ENCODE measurements around the gene PEPD.

PEPD gene

GRCh38 chr19:33510462-33511194 lies 11.0 kb downstream of the PEPD start:
- FAIRE-seq, result no peak

DNA sequence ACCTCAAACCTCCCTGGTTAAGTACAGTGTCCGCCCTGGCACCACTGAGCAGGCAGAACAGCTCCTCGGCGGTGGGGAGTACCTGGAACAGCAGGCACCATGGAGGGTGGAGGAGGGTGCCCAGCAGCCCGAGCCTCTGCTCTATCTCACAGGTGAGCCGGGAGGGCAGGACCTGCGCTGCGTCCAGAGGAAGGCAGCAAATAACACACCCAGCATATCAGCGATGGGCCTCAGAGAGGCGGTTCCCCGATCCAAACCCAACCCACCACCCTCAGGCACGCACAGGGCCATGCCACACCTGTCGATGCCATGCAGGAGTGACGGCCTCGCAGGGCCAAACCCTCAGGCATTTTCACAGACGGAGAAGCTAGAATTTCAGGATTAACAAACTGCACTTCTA lies 11.8 kb downstream of the PEPD start:
- no peak for FAIRE-seq

DNA sequence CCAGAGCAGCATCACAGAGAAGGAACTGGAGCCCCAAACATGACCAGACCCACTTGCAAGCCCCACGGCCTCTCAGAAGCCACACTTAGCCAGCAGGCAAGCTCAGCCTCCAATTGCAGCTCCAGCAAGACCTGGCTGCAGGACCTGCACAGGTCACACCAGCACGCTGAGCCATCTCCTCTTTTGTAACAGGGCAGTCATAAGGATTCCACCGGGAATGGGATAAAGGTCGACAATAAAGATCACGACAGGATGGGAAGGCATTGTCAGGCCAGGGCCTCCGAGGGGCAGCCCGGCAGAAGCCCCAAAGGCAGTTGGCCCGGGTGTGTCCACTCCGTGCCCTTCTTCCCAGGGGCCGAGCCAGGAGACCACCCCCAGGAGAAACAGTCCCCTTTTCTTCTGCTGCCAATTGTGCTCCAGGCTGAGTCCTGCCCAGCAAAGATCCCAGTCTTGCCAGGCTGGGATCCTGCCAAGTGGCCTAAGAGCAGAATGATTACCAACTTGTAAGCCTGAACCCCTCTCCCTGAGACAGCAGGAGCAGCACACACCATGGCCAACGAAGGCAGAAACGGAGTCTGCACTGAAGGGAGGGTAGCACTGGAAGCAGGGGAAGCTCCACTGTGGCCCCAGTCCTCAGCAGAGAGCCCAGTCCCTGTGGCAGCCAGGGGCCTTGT lies 12.5 kb downstream of the PEPD start:
- FAIRE-seq, result no peak

DNA sequence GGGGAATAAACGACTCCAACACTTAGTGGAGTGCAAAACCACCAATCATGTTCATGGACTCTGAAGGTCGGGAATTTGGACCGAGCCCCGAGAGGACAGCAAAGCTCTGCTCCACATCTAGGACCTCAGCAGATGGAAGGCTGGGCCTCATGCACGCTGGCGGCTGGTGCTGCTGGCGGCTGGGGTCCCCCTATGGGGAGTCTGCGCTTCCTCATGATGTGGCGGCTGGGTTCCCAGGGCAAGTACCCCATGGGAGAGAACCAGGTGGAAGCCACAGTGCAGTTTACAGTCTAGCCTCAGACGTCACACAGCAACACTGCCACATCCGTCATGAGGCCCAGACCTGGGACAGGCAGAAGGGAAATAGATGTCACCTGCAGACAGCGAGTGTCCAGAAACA lies 13.2 kb downstream of the PEPD start:
- no peak for FAIRE-seq

GRCh38 chr19:33508009-33508408 lies 13.6 kb downstream of the PEPD start:
- FAIRE-seq, result no peak

GRCh38 chr19:33507021-33507956 lies 14.3 kb downstream of the PEPD start:
- no peak for FAIRE-seq

GRCh38 chr19:33506498-33506897 lies 15.1 kb downstream of the PEPD start:
- FAIRE-seq, result no peak

DNA sequence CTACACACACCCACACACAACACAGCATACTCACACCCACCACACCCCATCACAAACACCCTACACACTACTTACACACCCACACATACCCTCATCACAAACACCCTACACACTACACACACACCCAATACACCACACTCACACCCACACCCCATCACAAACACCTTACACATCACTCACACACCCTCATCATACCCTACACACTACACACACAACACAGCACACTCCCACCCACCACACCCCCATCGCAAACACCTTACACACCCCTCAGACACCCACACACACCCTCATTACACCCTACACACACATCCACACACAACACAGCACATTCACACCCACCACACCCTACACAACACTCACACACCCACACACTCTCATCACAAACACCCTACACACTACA lies 15.8 kb downstream of the PEPD start:
- no peak for FAIRE-seq

GRCh38 chr19:33505148-33505547 lies 16.4 kb downstream of the PEPD start:
- FAIRE-seq, result no peak

DNA sequence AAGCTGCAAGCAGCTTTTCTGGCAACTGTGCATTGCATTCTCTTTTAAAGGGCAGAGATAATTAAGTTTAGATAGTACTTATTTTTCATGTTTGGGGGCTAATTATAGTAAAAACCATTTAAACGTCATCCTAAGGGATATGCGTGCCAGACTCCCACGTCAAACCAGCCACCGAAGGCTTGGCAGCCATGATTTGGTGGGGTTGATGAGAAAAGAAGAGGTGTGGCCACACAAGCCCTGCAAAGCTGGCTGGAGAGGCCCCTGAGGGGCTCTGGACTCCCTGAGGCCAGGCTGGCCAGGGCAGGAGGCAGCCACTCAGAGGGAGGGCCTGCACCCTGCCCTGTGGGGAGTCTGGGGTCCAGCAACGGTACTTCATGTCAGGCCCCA lies 17.5 kb downstream of the PEPD start:
- FAIRE-seq, result no peak

GRCh38 chr19:33503433-33504057 lies 18.0 kb downstream of the PEPD start:
- no peak for FAIRE-seq

DNA sequence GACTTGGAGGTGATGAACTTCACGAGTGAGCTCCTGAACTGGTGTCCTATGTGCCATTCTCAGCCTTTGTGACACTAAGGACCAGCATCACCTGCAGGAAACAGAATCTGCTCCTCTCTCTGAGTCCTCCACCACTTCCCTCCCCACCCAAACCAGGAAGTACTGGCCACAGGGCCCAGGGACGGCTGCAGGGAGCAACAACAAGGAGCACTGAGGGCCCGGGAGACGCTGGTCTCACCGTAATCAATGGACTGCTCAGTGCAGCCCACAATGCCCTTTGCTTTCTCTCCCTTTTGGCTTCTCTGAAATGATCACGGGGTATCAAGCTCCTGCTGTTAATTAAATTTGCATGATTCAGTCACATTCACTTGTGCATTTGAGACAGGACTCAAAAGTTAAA lies 18.6 kb downstream of the PEPD start:
- no peak for FAIRE-seq

DNA sequence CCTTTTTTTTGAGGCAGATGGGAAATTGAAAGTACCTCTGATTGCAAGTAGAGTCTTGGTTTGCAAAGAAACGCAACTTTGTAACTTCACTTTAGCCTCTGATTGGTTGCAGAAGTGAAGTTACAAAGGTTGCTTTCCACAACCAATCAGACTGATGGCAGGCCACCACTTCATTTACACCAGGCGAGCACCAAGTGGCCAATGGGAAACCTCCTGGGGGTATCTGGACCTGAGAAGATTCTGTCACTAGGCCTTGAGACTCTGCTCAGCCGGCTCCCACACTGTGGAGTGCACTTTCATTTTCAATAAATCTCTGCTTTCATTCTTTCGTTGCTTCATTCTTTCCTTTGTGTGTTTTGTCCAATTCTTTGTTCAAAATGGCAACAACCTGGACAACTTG lies 19.1 kb downstream of the PEPD start:
- FAIRE-seq, result no peak

DNA sequence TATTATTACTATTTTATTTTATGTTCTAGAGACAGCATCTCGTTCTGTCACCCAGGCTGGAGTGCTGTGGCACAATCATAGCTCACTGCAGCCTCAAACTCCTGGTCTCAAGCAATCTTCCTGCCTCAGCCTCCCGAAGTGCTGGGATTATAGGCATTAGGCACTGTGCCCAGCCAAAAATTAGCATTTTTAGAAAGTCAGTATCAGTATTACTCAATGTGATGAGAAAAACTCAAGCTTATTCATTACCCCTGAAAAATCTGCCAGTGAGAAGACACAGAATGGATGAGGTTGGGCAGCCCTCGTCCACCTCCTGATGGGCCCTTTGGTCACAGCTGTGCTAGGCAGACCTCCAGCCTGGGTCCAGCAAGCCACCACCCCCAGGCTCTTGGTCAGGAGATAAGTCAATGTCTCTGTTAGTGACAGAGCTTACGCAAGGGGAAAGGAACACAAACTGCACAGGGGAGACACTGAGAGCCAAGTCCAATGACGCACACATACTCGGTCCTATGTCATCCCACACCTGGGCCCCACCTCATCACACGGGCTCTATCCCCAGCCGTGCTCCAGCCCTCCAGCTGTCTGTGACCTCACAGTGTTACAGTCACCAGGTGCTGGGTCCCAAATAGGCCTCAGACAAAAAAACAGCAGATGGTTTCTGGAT lies 19.8 kb downstream of the PEPD start:
- no peak for FAIRE-seq

GRCh38 chr19:33500991-33501390 lies 20.6 kb downstream of the PEPD start:
- no peak for FAIRE-seq

GRCh38 chr19:33500586-33500985 lies 21.0 kb downstream of the PEPD start:
- no peak for FAIRE-seq

DNA sequence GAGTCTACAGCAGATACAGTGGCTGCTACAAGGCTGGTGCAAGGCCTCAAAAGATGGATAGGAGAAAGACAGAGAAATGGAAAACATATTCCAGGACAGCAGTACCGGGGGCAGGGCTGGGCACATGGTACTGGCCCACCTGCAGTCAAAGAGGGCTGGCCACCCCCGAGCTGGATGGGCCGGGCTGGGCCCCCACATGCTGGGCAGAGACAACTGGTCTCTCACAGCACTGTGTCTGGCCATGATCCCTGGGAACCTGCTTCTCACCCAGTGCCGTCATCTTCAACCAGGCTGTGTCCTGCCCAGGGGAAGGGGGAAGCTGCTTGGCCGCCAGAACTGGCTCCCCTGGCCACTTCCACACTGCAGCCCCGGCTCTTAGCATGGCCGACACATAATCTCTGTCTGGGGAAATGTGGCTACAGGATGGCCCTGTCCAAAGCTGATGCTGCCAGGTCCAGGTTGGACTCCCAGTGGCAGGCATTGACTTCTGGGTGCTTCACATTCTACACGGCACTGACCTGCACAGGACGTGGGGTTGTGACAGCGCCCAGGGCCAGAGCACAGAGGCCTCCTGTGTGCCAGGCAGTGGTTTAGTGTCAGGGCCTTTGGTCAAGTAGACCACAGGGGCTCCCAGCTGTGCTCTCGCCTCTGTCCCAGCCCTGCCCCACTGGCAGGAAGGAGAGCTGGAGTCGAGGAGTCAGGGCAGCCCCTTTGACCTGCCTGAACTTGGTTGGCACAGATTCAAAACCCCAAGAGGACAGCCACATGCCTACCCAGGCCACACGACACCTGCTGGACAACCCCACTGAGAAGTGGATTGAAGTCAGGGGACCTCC lies 21.7 kb downstream of the PEPD start:
- FAIRE-seq, result no peak

DNA sequence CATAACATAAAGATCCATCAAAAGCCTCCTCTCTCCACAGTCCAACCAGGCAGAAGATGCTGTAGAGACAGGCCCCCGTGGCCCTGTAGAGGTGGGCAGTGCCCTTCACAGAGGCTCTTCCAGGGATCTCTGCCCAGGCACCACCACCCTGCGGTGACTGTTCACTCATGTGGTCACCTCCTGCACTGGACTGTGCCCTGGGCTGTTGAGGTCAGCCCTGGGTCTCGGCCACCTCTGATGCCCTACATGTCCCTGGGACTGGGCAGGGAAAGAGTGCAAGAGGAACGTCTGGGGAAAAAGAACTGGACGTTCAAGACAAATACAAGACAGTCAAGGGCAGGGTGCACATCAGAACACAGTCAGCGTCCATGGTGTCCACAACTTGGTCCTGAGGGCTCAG lies 22.3 kb downstream of the PEPD start:
- no peak for FAIRE-seq

DNA sequence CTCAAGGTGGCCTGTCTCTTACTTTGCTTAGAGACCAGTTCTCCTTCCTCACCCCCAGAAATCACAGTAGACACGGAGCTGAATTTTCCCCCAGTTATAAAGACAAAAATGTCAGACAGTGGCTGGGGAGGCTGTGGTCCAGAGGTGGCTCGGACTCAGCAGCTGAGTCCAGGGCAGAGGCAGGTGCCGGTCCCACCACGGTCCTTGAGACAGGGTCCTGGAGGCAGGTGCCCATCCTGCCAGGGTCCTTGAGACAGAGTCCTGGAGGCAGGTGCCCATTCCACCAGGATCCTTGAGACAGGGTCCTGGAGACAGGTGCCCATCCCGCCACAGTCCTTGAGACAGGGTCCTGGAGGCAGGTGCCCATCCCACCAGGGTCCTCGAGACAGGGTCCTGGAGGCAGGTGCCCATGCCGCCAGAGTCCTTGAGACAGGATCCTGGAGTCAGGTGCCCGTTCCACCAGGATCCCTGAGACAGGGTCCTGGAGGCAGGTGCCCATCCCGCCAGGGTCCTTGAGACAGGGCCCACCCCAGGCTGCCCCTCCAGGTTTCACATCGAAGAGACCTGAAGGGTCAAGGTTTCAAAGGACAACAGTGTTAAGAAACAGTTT lies 23.1 kb downstream of the PEPD start:
- FAIRE-seq, result no peak

GRCh38 chr19:33497778-33498175 lies 23.8 kb downstream of the PEPD start:
- FAIRE-seq, result no peak

DNA sequence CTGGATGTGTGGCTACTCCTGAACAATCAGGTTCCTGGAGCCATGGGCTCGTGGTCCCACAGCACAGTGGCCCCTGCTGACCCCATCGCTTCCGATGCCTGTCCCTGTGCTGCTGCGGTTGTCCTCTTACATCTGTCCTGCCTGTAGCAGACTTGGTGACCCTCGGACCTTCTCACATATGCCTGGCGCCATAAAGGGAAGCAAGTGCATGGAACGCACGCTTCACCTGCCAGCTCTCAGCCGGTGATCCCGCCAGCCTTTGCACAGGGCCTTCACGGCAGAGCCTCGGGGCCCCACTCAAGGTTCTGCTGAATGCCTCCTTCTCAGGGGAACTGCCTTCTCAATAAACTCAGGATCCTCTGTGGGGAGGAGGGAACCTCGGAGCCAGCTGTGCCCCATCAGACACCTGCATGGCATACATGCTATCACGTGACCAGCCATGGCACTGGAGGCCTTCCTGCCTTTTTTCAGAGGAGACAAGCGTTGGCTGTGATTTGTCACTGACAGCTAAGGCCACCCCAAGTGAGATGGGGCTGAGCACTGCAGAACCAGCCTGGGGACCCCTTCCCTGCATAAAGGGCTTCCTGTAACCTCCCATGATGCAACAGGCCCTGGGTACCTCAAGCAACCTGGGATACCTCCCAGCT lies 24.3 kb downstream of the PEPD start:
- no peak for FAIRE-seq

All from endometrium (tissue), 2 donors.